HFF-Myc (cell line): ENCODE measurements around the gene EML6.

Experiments
- DNase-seq: peaks from one replicate; pipeline ENCODE4 v3.0.0-alpha.2; 2011; ENCODE audit warnings: low read depth; ENCODE audit errors: extremely low read depth
- H3K4me3 ChIP-seq: replicated peaks from 2 replicates; pipeline ENCODE4 v1.5.1; 2011; ENCODE audit warnings: low read depth, mild to moderate bottlenecking, control low read depth, low read length
- CTCF ChIP-seq: IDR thresholded peaks from 2 replicates; pipeline ENCODE4 v1.5.1; 2012; ENCODE audit warnings: mild to moderate bottlenecking, low read depth, low read length, control low read depth; ENCODE audit errors: missing control alignments

The EML6 gene

GRCh38 chr2:54915101-54915500 is 191.6 kb downstream of the EML6 start:
- no peak for TF ChIP-seq CTCF
- DNase-seq = no peak
- H3K4me3 ChIP-seq = no peak overlapping the region

- TF ChIP-seq CTCF = no peak
- H3K4me3 ChIP-seq = no peak overlapping the region
Measured at GRCh38 chr2:54916637-54917036, 193.2 kb downstream of the EML6 start.

GRCh38 chr2:54918647-54919280 is 195.3 kb downstream of the EML6 start:
- no peak for DNase-seq
- no peak overlapping the region for H3K4me3 ChIP-seq
- no peak for TF ChIP-seq CTCF

More at GRCh38 chr2:54916637-54917036, 193.2 kb downstream of the EML6 start:
- no peak for DNase-seq

- no peak for TF ChIP-seq CTCF
- H3K4me3 ChIP-seq = no peak overlapping the region
- no peak for DNase-seq
Measured at GRCh38 chr2:54920660-54921059, 197.2 kb downstream of the EML6 start.

GRCh38 chr2:54924121-54924520 is 200.7 kb downstream of the EML6 start:
- no peak for DNase-seq
- TF ChIP-seq CTCF = no peak
- H3K4me3 ChIP-seq = no peak overlapping the region

GRCh38 chr2:54925022-54925421 is 201.6 kb downstream of the EML6 start:
- no peak for DNase-seq
- no peak for TF ChIP-seq CTCF
- no peak overlapping the region for H3K4me3 ChIP-seq

GRCh38 chr2:54927085-54927750 is 203.8 kb downstream of the EML6 start:
- no peak for TF ChIP-seq CTCF
- DNase-seq = no peak
- no peak overlapping the region for H3K4me3 ChIP-seq
